GM23338 (cell line): ENCODE measurements around the gene FATE1. TPM values are rescaled to one million over a fixed set of nuclear protein-coding genes. Genes with fewer than 3 reads are reported as not detected.

Experiments used
- ATAC-seq: fragments of 200-7000 bp; cut with Tn5 transposase; 3 replicates; pipeline ENCODE4 v1.9.1; 2020
- DNase-seq: peaks from one replicate; pipeline ENCODE4 v3.0.0-alpha.2; 2015; ENCODE audit warnings: low spot score
- H2AFZ ChIP-seq: fragments of 200-600 bp; sonication (generic); 2 replicates; pipeline ENCODE4 v1.8.0; 2016; ENCODE audit warnings: antibody characterized with exemption, mild to moderate bottlenecking, moderate library complexity
- H3F3A ChIP-seq: fragments of 200-600 bp; sonication (generic); replicated peaks from 2 replicates; pipeline ENCODE4 v1.8.0; 2017; ENCODE audit warnings: antibody characterized with exemption, mixed run types, low read depth
- H3K27ac ChIP-seq: fragments of 200-600 bp; sonication (generic); 2 replicates; pipeline ENCODE4 v1.6.1; 2016; ENCODE audit warnings: low read depth
- H3K27me3 ChIP-seq: fragments of 200-600 bp; sonication (generic); 2 replicates; pipeline ENCODE4 v1.8.0; 2016; ENCODE audit warnings: mild to moderate bottlenecking, mixed run types, moderate library complexity; ENCODE audit not compliant: insufficient read depth
- H3K36me3 ChIP-seq: fragments of 200-600 bp; sonication (generic); 2 replicates; pipeline ENCODE4 v1.8.0; 2016; ENCODE audit warnings: mild to moderate bottlenecking; ENCODE audit not compliant: insufficient read depth
- H3K4me1 ChIP-seq: fragments of 200-600 bp; sonication (generic); 2 replicates; pipeline ENCODE4 v1.8.0; 2016; ENCODE audit warnings: mild to moderate bottlenecking, moderate library complexity; ENCODE audit not compliant: insufficient read depth
- H3K4me2 ChIP-seq: fragments of 200-600 bp; sonication (generic); 2 replicates; pipeline ENCODE4 v1.7.1; 2017; ENCODE audit warnings: mixed run types
- H3K4me3 ChIP-seq: fragments of 200-600 bp; sonication (generic); 2 replicates; pipeline ENCODE4 v1.6.1; 2016; ENCODE audit warnings: mixed run types
- H3K79me2 ChIP-seq: fragments of 200-600 bp; sonication (generic); replicated peaks from 2 replicates; pipeline ENCODE4 v1.8.0; 2017; ENCODE audit warnings: mild to moderate bottlenecking; ENCODE audit not compliant: insufficient read depth
- H3K9me2 ChIP-seq: fragments of 200-600 bp; sonication (generic); 2 replicates; pipeline ENCODE4 v1.8.0; 2017; ENCODE audit not compliant: insufficient read depth
- H4K20me1 ChIP-seq: fragments of 200-600 bp; sonication (generic); replicated peaks from 2 replicates; pipeline ENCODE4 v1.8.0; 2017; ENCODE audit warnings: mild to moderate bottlenecking; ENCODE audit not compliant: insufficient read depth
- H3K27ac Mint-ChIP-seq: 2 replicates; pipeline ENCODE4 v1.8.0; 2020; ENCODE audit warnings: inconsistent platforms, mild to moderate bottlenecking, moderate library complexity, mixed read lengths
- H3K27me3 Mint-ChIP-seq: 3 replicates; pipeline ENCODE4 v1.8.0; 2022; ENCODE audit warnings: low read depth, mild to moderate bottlenecking, moderate library complexity, mixed read lengths, inconsistent platforms; ENCODE audit not compliant: insufficient read depth, poor library complexity
- H3K36me3 Mint-ChIP-seq: 3 replicates; pipeline ENCODE4 v1.8.0; 2021; ENCODE audit warnings: low read depth, mild to moderate bottlenecking, inconsistent platforms, moderate library complexity, mixed read lengths
- H3K4me1 Mint-ChIP-seq: 3 replicates; pipeline ENCODE4 v1.8.0; 2020; ENCODE audit warnings: mild to moderate bottlenecking, inconsistent platforms, mixed read lengths
- H3K4me3 Mint-ChIP-seq: 3 replicates; pipeline ENCODE4 v1.8.0; 2021; ENCODE audit warnings: moderate library complexity, mild to moderate bottlenecking, inconsistent platforms, mixed read lengths
- H3K9me3 Mint-ChIP-seq: 3 replicates; pipeline ENCODE4 v1.8.0; 2020; ENCODE audit warnings: moderate library complexity, mild to moderate bottlenecking, inconsistent platforms, mixed read lengths
- CREB1 ChIP-seq: fragments of 250-450 bp; sonication (Bioruptor Pico); IDR thresholded peaks from 2 replicates; pipeline ENCODE4 v1.5.0; 2020; ENCODE audit warnings: low read depth, mild to moderate bottlenecking, moderate library complexity
- POLR2AphosphoS5 ChIP-seq: IDR thresholded peaks from 2 replicates; pipeline ENCODE4 v1.6.1; 2016; ENCODE audit warnings: antibody characterized with exemption, low read depth
- REST ChIP-seq: IDR thresholded peaks from one replicate; pipeline ENCODE4 v1.6.1; 2018; ENCODE audit warnings: antibody characterized with exemption; ENCODE audit not compliant: unreplicated experiment
- STAT1 ChIP-seq: IDR thresholded peaks from one replicate; pipeline ENCODE4 v1.6.1; 2016; ENCODE audit warnings: antibody characterized with exemption; ENCODE audit not compliant: unreplicated experiment
- polyA plus RNA-seq: library from polyadenylated mRNA; unstranded; fragments of >200 nt; fragmentation: Nextera tagmentation; extraction: Ambion mirVana; gene quantifications from 2 replicates; pipeline ENCODE4 v1.2.1, GENCODE V29; 2016
- total RNA-seq: library from RNA; depleted of rRNA; stranded (reverse); fragments of >200 nt; shearing (Covaris generic); gene quantifications from 2 replicates; pipeline ENCODE4 v1.2.3, GENCODE V29; 2014
- TF ChIP-seq, protein P1 (sequence below): fragments of 250-450 bp; sonication (Bioruptor Pico); IDR thresholded peaks from 2 replicates; pipeline ENCODE4 v1.5.0; 2020; ENCODE audit warnings: mild to moderate bottlenecking, moderate library complexity

FATE1 gene
- total and polyA plus RNA-seq, 2 experiments from 2014 or later: 0.31 TPM; not detected in 1

GRCh38 chrX:151754047-151754429 is 38.2 kb downstream of the FATE1 start (continued):
- no peak for TF ChIP-seq REST
- TF ChIP-seq, protein P1, sequence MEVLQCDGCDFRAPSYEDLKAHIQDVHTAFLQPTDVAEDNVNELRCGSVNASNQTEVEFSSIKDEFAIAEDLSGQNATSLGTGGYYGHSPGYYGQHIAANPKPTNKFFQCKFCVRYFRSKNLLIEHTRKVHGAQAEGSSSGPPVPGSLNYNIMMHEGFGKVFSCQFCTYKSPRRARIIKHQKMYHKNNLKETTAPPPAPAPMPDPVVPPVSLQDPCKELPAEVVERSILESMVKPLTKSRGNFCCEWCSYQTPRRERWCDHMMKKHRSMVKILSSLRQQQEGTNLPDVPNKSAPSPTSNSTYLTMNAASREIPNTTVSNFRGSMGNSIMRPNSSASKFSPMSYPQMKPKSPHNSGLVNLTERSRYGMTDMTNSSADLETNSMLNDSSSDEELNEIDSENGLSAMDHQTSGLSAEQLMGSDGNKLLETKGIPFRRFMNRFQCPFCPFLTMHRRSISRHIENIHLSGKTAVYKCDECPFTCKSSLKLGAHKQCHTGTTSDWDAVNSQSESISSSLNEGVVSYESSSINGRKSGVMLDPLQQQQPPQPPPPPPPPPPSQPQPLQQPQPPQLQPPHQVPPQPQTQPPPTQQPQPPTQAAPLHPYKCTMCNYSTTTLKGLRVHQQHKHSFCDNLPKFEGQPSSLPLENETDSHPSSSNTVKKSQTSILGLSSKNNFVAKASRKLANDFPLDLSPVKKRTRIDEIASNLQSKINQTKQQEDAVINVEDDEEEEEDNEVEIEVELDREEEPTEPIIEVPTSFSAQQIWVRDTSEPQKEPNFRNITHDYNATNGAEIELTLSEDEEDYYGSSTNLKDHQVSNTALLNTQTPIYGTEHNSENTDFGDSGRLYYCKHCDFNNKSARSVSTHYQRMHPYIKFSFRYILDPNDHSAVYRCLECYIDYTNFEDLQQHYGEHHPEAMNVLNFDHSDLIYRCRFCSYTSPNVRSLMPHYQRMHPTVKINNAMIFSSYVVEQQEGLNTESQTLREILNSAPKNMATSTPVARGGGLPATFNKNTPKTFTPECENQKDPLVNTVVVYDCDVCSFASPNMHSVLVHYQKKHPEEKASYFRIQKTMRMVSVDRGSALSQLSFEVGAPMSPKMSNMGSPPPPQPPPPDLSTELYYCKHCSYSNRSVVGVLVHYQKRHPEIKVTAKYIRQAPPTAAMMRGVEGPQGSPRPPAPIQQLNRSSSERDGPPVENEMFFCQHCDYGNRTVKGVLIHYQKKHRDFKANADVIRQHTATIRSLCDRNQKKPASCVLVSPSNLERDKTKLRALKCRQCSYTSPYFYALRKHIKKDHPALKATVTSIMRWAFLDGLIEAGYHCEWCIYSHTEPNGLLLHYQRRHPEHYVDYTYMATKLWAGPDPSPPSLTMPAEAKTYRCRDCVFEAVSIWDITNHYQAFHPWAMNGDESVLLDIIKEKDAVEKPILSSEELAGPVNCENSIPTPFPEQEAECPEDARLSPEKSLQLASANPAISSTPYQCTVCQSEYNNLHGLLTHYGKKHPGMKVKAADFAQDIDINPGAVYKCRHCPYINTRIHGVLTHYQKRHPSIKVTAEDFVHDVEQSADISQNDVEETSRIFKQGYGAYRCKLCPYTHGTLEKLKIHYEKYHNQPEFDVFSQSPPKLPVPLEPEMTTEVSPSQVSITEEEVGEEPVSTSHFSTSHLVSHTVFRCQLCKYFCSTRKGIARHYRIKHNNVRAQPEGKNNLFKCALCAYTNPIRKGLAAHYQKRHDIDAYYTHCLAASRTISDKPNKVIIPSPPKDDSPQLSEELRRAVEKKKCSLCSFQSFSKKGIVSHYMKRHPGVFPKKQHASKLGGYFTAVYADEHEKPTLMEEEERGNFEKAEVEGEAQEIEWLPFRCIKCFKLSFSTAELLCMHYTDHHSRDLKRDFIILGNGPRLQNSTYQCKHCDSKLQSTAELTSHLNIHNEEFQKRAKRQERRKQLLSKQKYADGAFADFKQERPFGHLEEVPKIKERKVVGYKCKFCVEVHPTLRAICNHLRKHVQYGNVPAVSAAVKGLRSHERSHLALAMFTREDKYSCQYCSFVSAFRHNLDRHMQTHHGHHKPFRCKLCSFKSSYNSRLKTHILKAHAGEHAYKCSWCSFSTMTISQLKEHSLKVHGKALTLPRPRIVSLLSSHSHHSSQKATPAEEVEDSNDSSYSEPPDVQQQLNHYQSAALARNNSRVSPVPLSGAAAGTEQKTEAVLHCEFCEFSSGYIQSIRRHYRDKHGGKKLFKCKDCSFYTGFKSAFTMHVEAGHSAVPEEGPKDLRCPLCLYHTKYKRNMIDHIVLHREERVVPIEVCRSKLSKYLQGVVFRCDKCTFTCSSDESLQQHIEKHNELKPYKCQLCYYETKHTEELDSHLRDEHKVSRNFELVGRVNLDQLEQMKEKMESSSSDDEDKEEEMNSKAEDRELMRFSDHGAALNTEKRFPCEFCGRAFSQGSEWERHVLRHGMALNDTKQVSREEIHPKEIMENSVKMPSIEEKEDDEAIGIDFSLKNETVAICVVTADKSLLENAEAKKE (CRISPR knock-in tag): no peak

GRCh38 chrX:151754641-151755215 is 38.9 kb downstream of the FATE1 start:
- Histone ChIP-seq H4K20me1 (no peaks in the 10 kb centered on the region), H3K79me2 (no peaks in the 10 kb centered on the region), H3F3A (no peaks in the 10 kb centered on the region), H3K4me2 (no peak overlapping the region), H3K4me1 (no peaks in the 10 kb centered on the region), H3K27ac (no peak overlapping the region), H3K9me2 (no peaks in the 10 kb centered on the region), H3K27me3 (no peaks in the 10 kb centered on the region), H3K4me3 (no peak overlapping the region), H2AFZ (no peak overlapping the region), H3K36me3 (no peaks in the 10 kb centered on the region)
- no peaks in the 10 kb centered on the region for H3K9me3 Mint-ChIP-seq
- H3K4me1 Mint-ChIP-seq: peaks cover 3% of the 10 kb centered on the region; the same call in 2 of the 3 replicates
- H3K36me3 Mint-ChIP-seq: no peaks in the 10 kb centered on the region
- DNase-seq: no peak
- peaks cover 5% of the 10 kb centered on the region for H3K27me3 Mint-ChIP-seq
- no peak overlapping the region for H3K27ac Mint-ChIP-seq
- ATAC-seq: no peak
- H3K4me3 Mint-ChIP-seq: no peak overlapping the region
- TF ChIP-seq POLR2AphosphoS5 (no peak), STAT1 (no peak), CREB1 (CRISPR knock-in tag) (no peak)
- TF ChIP-seq, protein P1 (CRISPR knock-in tag): no peak
